Activated T-helper 1 cell treated with anti-CD3 and anti-CD28 coated beads, Interleukin-12 subunit alpha, Interleukin-12 subunit beta, Interleukin-2, Interleukin-4 antibody, amounts not matched to agents 30 ng/mL and 10 ng/mL and 1 ng/mL, durations not matched to agents 14 hours and 24 hours and 36 hours (primary cell): Measurements from ENCODE around the gene SLC25A22. TPM values are rescaled to one million over a fixed set of nuclear protein-coding genes. Genes with fewer than 3 reads are reported as not detected.

Experiments used
- DNase-seq: peaks from one replicate; pipeline ENCODE4 v3.0.0; 2021; ENCODE audit warnings: low spot score
- H3K27ac Mint-ChIP-seq: one replicate; pipeline ENCODE4 v1.8.0; 2021; ENCODE audit warnings: mild to moderate bottlenecking, mixed read lengths
- H3K27me3 Mint-ChIP-seq: one replicate; pipeline ENCODE4 v1.8.0; 2022; ENCODE audit warnings: mild to moderate bottlenecking, moderate library complexity, mixed read lengths; ENCODE audit not compliant: insufficient read depth
- H3K36me3 Mint-ChIP-seq: one replicate; pipeline ENCODE4 v1.8.0; 2021; ENCODE audit warnings: low read depth, mixed read lengths
- H3K4me1 Mint-ChIP-seq: one replicate; pipeline ENCODE4 v1.8.0; 2021; ENCODE audit warnings: low read depth, mixed read lengths
- H3K4me3 Mint-ChIP-seq: one replicate; pipeline ENCODE4 v1.8.0; 2021; ENCODE audit warnings: mild to moderate bottlenecking, moderate library complexity, mixed read lengths
- H3K9me3 Mint-ChIP-seq: one replicate; pipeline ENCODE4 v1.8.0; 2021; ENCODE audit warnings: mixed read lengths
- intact Hi-C: fragments of 100-400 bp; cut with micrococcal nuclease; formaldehyde crosslinking; loops from one replicate; pipeline ENCODE4 v1.15.1; 2024
- total RNA-seq: library from RNA; stranded (reverse); gene quantifications from 2 replicates; pipeline ENCODE4 v1.2.3, GENCODE V29; 2022

SLC25A22 gene
- total RNA-seq, 1 donor from 2014 or later, result 87.6 TPM

DNA sequence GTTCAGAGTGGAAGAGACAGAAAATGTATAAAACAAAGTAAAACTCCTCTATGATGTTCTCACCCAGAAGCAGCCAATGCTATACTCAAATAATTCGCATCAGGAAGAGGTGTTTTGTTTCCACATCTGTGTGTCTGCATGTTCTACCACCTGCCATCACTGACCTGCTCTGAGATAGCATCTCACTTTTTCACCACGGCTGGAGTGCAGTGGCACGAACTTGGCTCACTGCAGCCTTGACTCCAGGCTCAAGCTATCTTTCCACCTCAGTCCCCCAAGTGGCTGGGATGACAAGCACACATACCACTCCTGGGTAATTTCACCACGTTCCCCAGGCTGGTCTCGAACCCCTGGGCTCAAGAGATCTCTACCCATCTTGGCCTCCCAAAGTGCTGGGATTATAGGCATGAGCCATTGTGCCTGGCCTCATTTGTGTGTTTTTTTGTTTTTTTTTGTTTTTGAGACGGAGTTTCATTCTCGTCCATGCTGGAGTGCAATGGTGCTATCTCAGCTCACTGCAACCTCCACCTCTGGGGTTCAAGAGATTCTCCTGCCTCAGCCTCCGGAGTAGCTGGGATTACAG, 36.5 kb downstream of the SLC25A22 start:
- Mint-ChIP-seq H3K4me1 (peaks cover 10% of the 10 kb centered on the region), H3K27ac (no peak overlapping the region), H3K27me3 (no peaks in the 10 kb centered on the region), H3K36me3 (peaks cover 44% of the 10 kb centered on the region), H3K9me3 (no peaks in the 10 kb centered on the region), H3K4me3 (no peak overlapping the region)
- intact Hi-C loops, result no loop called here
- DNase-seq, result no peak

DNA sequence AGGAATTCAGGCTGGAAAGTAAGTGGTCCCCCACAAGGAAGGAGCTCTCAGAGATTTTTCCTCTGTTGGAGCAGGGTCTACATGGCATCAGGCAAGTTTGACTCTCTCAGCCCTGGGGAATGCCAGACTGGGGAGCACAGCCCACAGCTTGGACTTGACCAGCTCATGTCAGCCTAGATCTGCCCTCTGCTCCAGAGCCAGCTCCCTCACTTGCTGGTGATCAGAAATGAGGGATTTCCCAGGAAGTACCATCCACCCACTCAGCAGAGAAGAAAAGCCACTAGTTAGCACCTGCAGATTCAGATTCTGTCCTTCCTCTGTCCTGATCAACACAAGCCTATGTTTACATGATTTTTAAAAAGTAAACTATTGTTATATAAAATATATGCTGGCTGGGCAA, 37.8 kb downstream of the SLC25A22 start:
- peaks cover 36% of the 10 kb centered on the region for H3K36me3 Mint-ChIP-seq
- intact Hi-C loops, result no loop called here
- peaks cover 7% of the 10 kb centered on the region for H3K4me1 Mint-ChIP-seq
- H3K4me3 Mint-ChIP-seq, result no peak overlapping the region
- H3K27me3 Mint-ChIP-seq, result no peaks in the 10 kb centered on the region
- no peaks in the 10 kb centered on the region for H3K9me3 Mint-ChIP-seq
- H3K27ac Mint-ChIP-seq, result no peak overlapping the region
- no peak for DNase-seq

DNA sequence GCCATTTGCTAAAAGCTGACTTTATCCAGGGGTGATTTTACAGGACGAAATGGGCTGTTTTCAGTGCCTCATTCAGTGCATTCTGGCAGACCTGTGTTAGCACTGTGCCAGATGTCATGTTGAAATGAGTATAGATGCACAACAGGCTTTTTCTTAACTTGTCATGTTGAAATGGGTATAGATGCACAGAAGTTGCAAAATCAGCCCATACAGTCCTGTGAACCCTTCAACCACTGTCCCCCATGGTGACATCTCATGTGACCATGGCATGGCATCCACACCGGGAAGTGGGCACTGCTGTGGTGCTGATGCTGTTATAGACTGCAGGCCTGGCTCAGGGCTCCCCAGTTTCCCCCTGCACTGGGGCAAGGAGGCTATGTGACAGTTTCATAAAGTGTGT, 48.4 kb downstream of the SLC25A22 start:
- H3K4me1 Mint-ChIP-seq, result peaks cover 29% of the 10 kb centered on the region
- H3K27ac Mint-ChIP-seq, result no peak overlapping the region
- H3K9me3 Mint-ChIP-seq, result no peaks in the 10 kb centered on the region
- intact Hi-C loops, result no loop called here
- H3K36me3 Mint-ChIP-seq, result peaks cover 5% of the 10 kb centered on the region
- DNase-seq, result no peak
- H3K27me3 Mint-ChIP-seq, result no peaks in the 10 kb centered on the region
- peak overlapping the region; percentile 74 for H3K4me3 Mint-ChIP-seq

DNA sequence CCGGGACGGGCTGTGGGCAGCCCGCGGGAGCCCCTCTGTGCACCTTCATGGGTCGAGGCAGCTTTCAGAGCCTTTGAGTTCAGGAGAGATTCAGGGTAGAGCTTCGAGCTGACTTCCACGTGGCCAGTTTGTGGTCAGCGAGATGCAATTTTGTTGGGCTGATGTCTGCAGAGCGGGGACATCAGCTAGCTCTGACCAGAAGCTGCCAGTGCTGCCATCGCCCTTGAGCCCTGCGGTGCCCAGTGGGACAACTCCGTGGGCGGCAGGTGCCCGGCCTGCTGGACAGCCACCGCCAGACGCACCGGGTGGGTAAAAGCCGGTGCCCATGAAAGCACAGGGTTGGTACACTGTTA, 50.1 kb downstream of the SLC25A22 start:
- Mint-ChIP-seq H3K9me3 (no peaks in the 10 kb centered on the region), H3K4me3 (peak overlapping the region; percentile 90), H3K36me3 (peaks cover 5% of the 10 kb centered on the region), H3K27ac (peak overlapping the region; percentile 64), H3K27me3 (no peaks in the 10 kb centered on the region), H3K4me1 (peaks cover 29% of the 10 kb centered on the region)
- DNase-seq, result no peak
- intact Hi-C loops, result loop anchor here (1.0 kb wide), 1 partner anchor 29 kb away; the partner anchor contains the start of gene GATD1

DNA sequence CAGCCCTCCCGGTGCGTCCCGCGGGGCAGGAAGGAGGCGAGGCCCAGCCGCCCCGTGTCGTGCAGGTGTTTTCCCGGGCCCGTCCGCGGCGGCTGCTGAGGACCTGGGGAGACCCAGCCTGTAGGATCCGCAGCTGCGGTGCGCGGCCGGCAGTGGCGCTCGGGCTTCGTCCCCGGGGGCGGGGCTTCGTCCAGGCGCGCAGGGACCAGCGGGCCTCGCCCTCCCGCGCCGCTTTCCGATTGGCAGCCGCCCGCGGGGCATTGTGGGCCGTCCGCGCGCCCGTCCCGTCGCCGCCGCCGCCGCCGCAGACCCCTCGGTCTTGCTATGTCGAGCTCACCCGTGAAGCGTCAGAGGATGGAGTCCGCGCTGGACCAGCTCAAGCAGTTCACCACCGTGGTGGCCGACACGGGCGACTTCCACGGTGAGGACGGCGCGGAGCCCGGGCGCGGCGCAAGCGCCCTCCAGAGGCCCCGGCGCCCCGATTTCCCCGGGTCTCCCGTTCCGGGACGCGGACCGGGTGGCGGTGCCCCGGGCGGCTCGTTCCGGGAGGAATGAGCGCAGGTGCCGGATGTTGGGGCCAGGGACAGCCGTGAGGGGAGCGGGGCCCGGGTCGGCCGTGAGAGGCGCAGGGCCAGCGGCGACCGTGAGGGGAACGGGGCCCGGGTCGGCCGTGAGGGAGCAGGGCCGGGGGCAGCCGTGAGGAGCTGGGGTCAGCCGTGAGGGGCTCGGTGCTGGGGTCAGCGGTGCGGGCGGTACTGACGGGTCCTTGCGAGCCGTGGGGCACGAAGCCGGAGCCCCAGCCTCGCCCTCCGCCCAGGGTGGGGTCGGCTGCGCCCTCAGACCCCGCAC, 50.7 kb downstream of the SLC25A22 start, which contains the start of gene TALDO1:
TALDO1 (plus strand) TSS at position 307 of the 849 bp plus-strand sequence; CDS start at position 325, 18 bp downstream.
- Mint-ChIP-seq H3K4me1 (peaks cover 25% of the 10 kb centered on the region), H3K9me3 (no peaks in the 10 kb centered on the region)
- intact Hi-C loops, result loop anchor here (1.0 kb wide), 5 partner anchors 19 to 62 kb away; partner anchors contain the start of genes DEAF1, GATD1, RPLP2 and TMEM80

DNA sequence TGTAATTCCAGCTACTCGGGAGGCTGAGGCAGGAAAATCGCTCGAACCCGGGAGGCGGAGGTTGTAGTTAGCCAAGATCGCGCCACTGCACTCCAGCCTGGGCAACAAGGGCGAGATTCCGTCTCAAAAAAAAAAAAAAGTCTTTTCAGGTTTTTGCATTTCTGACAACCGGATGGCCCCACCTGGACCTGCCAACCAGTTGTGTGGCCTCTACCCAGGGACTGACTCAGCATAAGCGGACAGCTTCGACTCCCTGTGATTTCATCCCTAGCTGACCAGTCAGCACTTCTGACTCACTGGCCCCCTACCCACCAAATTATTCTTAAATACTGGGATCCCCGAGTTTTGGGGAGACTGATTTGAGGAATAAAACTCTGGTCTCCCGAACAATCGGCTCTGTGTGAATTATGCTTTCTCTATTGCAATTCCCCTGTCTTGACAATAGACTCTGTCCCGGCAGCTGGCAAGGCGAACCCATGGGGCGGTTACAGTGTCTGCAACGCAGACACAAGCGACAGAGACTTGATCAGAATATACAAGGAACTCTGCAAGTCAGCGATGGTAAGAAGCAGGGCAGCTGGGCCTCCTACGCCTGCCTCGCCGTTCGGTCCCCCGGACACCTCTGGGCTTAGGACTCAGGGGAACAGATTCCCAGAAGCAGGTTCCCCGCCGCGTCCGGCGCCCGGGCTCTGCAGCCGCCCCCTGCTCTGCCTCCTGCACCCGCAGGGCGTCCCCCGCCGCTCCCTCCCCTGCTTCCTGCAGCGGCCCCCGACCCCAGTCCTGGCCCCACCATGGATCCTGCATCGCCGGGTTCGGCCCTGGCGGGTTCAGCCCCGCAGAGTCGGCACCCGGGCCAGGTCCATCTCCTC, 51.6 kb downstream of the SLC25A22 start:
- H3K4me1 Mint-ChIP-seq, result peaks cover 23% of the 10 kb centered on the region
- intact Hi-C loops, result loop anchor here (1.0 kb wide), 4 partner anchors 18 to 63 kb away; partner anchors contain the start of genes DEAF1, RPLP2 and TMEM80
- no peaks in the 10 kb centered on the region for H3K27me3 Mint-ChIP-seq
- peak overlapping the region; percentile 91 for H3K4me3 Mint-ChIP-seq
- H3K27ac Mint-ChIP-seq, result peak overlapping the region; percentile 90
- no peaks in the 10 kb centered on the region for H3K9me3 Mint-ChIP-seq
- H3K36me3 Mint-ChIP-seq, result peaks cover 2% of the 10 kb centered on the region
- peak; percentile 12 for DNase-seq

More for the DNA sequence above, 50.7 kb downstream of the SLC25A22 start, which contains the start of gene TALDO1:
- H3K4me3 Mint-ChIP-seq, result peak within 1 kb of the TSS; percentile 91
- H3K36me3 Mint-ChIP-seq, result peaks cover 2% of the 10 kb centered on the region
- peak within 1 kb of the TSS; percentile 90 for H3K27ac Mint-ChIP-seq
- no peaks in the 10 kb centered on the region for H3K27me3 Mint-ChIP-seq
- DNase-seq, result peak; percentile 88

DNA sequence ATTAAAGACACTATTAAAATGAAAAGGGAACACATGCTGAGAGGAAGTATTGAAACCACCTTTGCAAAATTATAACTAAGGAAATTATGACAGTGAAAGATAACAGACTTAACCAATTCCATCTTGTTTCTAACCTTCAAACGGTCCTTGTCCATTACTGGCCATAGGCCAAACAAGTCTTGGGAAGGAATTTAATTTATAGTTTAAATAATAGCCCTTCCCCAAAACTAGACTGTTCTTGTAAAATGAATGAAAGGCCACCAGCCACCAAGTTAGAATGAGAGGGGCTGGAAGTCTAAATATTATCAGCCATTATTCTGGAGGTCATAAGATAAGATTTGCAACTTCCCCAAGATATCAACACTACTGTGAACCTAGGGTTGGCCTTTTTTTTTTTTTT, 52.7 kb downstream of the SLC25A22 start:
- H3K4me3 Mint-ChIP-seq, result peak overlapping the region; percentile 7

DNA sequence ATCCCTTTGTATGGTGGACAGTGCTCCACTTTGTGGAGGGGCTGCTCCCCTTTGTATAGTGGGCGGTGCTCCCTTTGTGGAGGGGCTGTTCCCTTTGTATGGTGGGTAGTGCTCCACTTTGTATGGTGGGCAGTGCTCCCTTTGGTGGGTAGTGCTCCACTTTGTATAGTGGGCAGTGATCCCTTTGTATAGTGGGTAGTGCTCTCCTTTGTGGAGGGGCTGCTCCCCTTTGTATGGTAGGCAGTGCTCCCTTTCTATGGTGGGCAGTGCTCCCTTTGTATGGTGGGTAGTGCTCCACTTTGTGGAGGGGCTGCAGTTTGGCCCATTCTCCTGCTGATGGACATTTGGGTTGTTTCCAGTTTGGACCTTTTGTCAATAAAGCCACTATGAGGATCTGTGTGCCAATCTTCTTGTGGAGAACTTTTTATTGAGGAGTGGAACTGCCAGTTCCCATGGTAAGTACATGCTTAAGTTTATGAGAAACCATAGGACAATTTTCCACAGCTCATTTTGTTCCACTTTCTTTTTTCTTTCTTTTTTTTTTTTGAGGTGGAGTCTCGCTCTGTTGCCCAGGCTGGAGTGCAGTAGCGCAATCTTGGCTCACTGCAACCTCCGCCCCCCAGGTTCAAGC, 55.4 kb downstream of the SLC25A22 start:
- Mint-ChIP-seq H3K4me1 (peaks cover 8% of the 10 kb centered on the region), H3K36me3 (no peaks in the 10 kb centered on the region), H3K9me3 (no peaks in the 10 kb centered on the region), H3K27me3 (peaks cover 12% of the 10 kb centered on the region), H3K4me3 (no peak overlapping the region), H3K27ac (no peak overlapping the region)
- intact Hi-C loops, result no loop called here
- DNase-seq, result no peak

More for the DNA sequence above, 52.7 kb downstream of the SLC25A22 start:
- DNase-seq, result no peak
- Mint-ChIP-seq H3K27ac (no peak overlapping the region), H3K36me3 (peaks cover 2% of the 10 kb centered on the region), H3K27me3 (peaks cover 2% of the 10 kb centered on the region), H3K4me1 (peaks cover 23% of the 10 kb centered on the region), H3K9me3 (no peaks in the 10 kb centered on the region)
- intact Hi-C loops, result no loop called here

DNA sequence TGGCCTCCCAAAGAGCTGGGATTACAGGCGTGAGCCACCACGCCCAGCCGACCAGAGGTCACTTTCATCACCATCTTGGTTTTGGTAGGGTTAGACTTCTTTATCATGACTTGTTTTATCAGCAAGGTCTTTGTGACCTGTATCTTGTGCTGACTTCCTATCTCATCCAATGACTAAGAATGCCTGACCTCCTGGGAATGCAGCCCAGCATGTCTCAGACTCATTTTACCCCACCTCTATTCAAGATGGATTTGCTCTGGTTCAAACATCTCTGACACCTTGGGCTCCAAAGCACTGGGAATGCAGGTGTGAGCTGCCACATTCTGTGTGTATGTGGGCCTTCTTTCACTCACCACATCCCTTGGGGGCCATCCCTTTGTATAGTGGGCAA, 55.9 kb downstream of the SLC25A22 start:
- DNase-seq, result no peak
- no peaks in the 10 kb centered on the region for H3K36me3 Mint-ChIP-seq
- no peaks in the 10 kb centered on the region for H3K9me3 Mint-ChIP-seq
- H3K27ac Mint-ChIP-seq, result no peak overlapping the region
- no peak overlapping the region for H3K4me3 Mint-ChIP-seq
- peaks cover 12% of the 10 kb centered on the region for H3K27me3 Mint-ChIP-seq
- peaks cover 14% of the 10 kb centered on the region for H3K4me1 Mint-ChIP-seq
- intact Hi-C loops, result no loop called here

Other genes with a start within 250 kb of the SLC25A22 start
- gene LMNTD2, start 237.5 kb downstream of the SLC25A22 start, total RNA-seq, result 0.47 and 0.64 TPM in 2 replicates
- 15.9 and 19.8 TPM in 2 replicates for gene RASSF7, start 237.3 kb downstream of the SLC25A22 start, total RNA-seq
- 58.6 and 59.8 TPM in 2 replicates for gene PHRF1, start 221.8 kb downstream of the SLC25A22 start, total RNA-seq
- 56.6 and 63.1 TPM in 2 replicates for gene IRF7, start 182.3 kb downstream of the SLC25A22 start, total RNA-seq
- gene CDHR5, start 173.3 kb downstream of the SLC25A22 start, total RNA-seq, result not detected in 2 replicates
- not detected in 2 replicates for gene SCT, start 171.1 kb downstream of the SLC25A22 start, total RNA-seq
- 0.34 and 0.47 TPM in 2 replicates for gene DRD4, start 161.0 kb downstream of the SLC25A22 start, total RNA-seq
- 72.2 and 72.7 TPM in 2 replicates for gene DEAF1, start 103.1 kb downstream of the SLC25A22 start, total RNA-seq
- gene TMEM80, start 102.5 kb downstream of the SLC25A22 start, total RNA-seq, result 14.2 and 14.7 TPM in 2 replicates
- gene EPS8L2, start 92.0 kb downstream of the SLC25A22 start, total RNA-seq, result 16.8 and 20.2 TPM in 2 replicates
- gene TALDO1, start 50.8 kb downstream of the SLC25A22 start, total RNA-seq, result 269 and 283 TPM in 2 replicates
- 70.4 and 81.7 TPM in 2 replicates for gene GATD1, start 20.8 kb downstream of the SLC25A22 start, total RNA-seq
- gene CEND1, start 8.2 kb downstream of the SLC25A22 start, total RNA-seq, result 7.1 and 7.2 TPM in 2 replicates
- 25.2 and 27.9 TPM in 2 replicates for gene PIDD1, start 7.0 kb upstream of the SLC25A22 start, total RNA-seq
- 2,072 and 2,148 TPM in 2 replicates for gene RPLP2, start 11.7 kb upstream of the SLC25A22 start, total RNA-seq
- 63.3 and 64.0 TPM in 2 replicates for gene PNPLA2, start 20.6 kb upstream of the SLC25A22 start, total RNA-seq
- gene CRACR2B, start 29.6 kb upstream of the SLC25A22 start, total RNA-seq, result 1.1 and 1.3 TPM in 2 replicates
- gene CD151, start 34.7 kb upstream of the SLC25A22 start, total RNA-seq, result 80.6 and 82.3 TPM in 2 replicates
- gene POLR2L, start 44.2 kb upstream of the SLC25A22 start, total RNA-seq, result 114 and 126 TPM in 2 replicates
- gene TSPAN4, start 44.6 kb upstream of the SLC25A22 start, total RNA-seq, result 12.8 and 13.9 TPM in 2 replicates
- gene CHID1, start 112.5 kb upstream of the SLC25A22 start, total RNA-seq, result 108 and 110 TPM in 2 replicates
- 49.7 and 60.4 TPM in 2 replicates for gene AP2A2, start 127.6 kb upstream of the SLC25A22 start, total RNA-seq
- gene MUC6, start 238.4 kb upstream of the SLC25A22 start, total RNA-seq, result not detected in 2 replicates